ENCODE data around the gene ZNF837. TPM values are rescaled to one million over a fixed set of nuclear protein-coding genes. Genes with fewer than 3 reads are reported as not detected.
A peak's percentile ranks its signal among the peaks of the same experiment; 100 is the strongest.

The ZNF837 gene
- total and polyA plus RNA-seq, 2 of the 13 experiments (the other 11 are each of a cell fraction or from before 2014, with no cell fraction given) = 0.29 to 1.3 TPM

DNA sequence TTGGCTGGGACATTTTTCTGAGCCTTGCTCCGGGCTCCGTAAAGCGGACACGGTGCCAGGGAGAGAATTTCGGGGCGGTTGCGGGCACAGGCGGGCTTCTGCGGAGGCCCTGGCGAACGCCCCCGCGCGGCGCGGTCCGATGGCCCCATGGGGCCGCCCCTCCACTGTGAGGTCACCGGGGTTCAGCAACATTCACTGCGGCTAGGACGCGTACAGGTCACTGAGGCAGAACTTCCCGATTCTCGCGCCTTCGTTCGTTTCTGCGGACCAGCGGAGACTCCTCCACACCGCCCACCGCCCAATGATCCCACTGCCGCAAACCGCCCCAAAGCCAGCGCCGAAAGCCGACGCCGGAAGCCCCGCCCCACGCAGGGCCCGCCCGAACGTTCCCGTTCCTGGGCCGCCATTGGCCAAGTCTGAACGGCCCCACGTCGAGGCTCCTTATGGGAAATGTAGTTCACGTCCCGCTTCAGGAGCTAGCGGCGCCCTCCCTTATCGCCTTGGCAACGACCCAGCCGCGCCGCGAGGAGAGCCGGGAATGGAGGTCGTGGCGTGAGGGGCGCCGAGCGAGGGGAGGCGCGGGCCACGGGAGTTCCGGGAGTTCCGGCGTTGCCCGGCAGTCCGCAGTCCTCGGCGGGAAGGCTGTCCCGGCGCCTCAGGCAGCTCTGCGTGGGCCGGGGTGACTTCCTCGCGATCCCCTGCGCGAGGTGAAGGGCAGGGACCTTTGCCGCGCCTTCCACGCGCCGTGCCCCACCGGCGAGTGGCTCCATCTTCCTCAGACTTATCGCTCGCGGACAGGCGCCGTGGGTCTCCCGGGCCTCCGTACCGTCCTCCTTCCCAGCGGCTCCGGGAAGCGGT, 27.6 kb upstream of the ZNF837 start, which contains the start of gene ZNF584 (continued):
- TF ChIP-seq, protein P1, sequence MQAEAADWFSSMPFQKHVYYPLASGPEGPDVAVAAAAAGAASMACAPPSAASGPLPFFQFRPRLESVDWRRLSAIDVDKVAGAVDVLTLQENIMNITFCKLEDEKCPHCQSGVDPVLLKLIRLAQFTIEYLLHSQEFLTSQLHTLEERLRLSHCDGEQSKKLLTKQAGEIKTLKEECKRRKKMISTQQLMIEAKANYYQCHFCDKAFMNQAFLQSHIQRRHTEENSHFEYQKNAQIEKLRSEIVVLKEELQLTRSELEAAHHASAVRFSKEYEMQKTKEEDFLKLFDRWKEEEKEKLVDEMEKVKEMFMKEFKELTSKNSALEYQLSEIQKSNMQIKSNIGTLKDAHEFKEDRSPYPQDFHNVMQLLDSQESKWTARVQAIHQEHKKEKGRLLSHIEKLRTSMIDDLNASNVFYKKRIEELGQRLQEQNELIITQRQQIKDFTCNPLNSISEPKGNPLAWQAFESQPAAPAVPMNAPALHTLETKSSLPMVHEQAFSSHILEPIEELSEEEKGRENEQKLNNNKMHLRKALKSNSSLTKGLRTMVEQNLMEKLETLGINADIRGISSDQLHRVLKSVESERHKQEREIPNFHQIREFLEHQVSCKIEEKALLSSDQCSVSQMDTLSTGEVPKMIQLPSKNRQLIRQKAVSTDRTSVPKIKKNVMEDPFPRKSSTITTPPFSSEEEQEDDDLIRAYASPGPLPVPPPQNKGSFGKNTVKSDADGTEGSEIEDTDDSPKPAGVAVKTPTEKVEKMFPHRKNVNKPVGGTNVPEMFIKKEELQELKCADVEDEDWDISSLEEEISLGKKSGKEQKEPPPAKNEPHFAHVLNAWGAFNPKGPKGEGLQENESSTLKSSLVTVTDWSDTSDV (CRISPR knock-in tag; IDR thresholded peaks at IDR 0.05) = peak; percentile 96; the same call in 1 of the 2 replicates
- TF ChIP-seq, protein P2, sequence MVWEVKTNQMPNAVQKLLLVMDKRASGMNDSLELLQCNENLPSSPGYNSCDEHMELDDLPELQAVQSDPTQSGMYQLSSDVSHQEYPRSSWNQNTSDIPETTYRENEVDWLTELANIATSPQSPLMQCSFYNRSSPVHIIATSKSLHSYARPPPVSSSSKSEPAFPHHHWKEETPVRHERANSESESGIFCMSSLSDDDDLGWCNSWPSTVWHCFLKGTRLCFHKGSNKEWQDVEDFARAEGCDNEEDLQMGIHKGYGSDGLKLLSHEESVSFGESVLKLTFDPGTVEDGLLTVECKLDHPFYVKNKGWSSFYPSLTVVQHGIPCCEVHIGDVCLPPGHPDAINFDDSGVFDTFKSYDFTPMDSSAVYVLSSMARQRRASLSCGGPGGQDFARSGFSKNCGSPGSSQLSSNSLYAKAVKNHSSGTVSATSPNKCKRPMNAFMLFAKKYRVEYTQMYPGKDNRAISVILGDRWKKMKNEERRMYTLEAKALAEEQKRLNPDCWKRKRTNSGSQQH (CRISPR knock-in tag; IDR thresholded peaks at IDR 0.05; ENCODE audit: low read depth) = no peak
- TF ChIP-seq ELF1 (CRISPR knock-in tag; IDR thresholded peaks at IDR 0.05) (peak; percentile 87), FLYWCH1 (CRISPR knock-in tag; IDR thresholded peaks at IDR 0.05) (0 out of 2 replicates have a peak, but pooled peaks have one; percentile 55), ZFX (CRISPR knock-in tag; IDR thresholded peaks at IDR 0.05; ENCODE audit: low read depth) (peak; percentile 89), ZFY (CRISPR knock-in tag; IDR thresholded peaks at IDR 0.05) (peak; percentile 74; the same call in 1 of the 2 replicates), KMT2A (CRISPR knock-in tag; IDR thresholded peaks at IDR 0.05) (peak; percentile 3; the same call in 1 of the 2 replicates), ZNF354B (CRISPR knock-in tag; IDR thresholded peaks at IDR 0.05) (peak; percentile 85; the same call in 1 of the 2 replicates), ATRX (CRISPR knock-in tag; IDR thresholded peaks at IDR 0.05; ENCODE audit: borderline replicate concordance) (no peak), HES4 (CRISPR knock-in tag; IDR thresholded peaks at IDR 0.05; ENCODE audit: borderline replicate concordance) (peak; percentile 75; the same call in 1 of the 2 replicates), ZSCAN29 (CRISPR knock-in tag; conservative IDR thresholded peaks at IDR 0.05) (0 out of 2 replicates have a peak, but pooled peaks have one; percentile 53), RXRB (CRISPR knock-in tag; IDR thresholded peaks at IDR 0.05; ENCODE audit: borderline replicate concordance) (no peak), CEBPB (IDR thresholded peaks at IDR 0.05; ENCODE audit: borderline replicate concordance, low read depth, low read length) (no peak), ZNF547 (CRISPR knock-in tag; IDR thresholded peaks at IDR 0.05) (peak; percentile 28; the same call in 1 of the 2 replicates), MTA1 (CRISPR knock-in tag; IDR thresholded peaks at IDR 0.05; ENCODE audit: borderline replicate concordance) (peak; percentile 51; the same call in 1 of the 2 replicates), ATF3 (CRISPR knock-in tag; IDR thresholded peaks at IDR 0.05) (peak; percentile 6; the same call in 1 of the 2 replicates), NFYC (CRISPR knock-in tag; IDR thresholded peaks at IDR 0.05) (peak; percentile 95), HNRNPUL1 (IDR thresholded peaks at IDR 0.05; ENCODE audit: low read depth, low read length) (no peak)
- TF ChIP-seq, protein P3, sequence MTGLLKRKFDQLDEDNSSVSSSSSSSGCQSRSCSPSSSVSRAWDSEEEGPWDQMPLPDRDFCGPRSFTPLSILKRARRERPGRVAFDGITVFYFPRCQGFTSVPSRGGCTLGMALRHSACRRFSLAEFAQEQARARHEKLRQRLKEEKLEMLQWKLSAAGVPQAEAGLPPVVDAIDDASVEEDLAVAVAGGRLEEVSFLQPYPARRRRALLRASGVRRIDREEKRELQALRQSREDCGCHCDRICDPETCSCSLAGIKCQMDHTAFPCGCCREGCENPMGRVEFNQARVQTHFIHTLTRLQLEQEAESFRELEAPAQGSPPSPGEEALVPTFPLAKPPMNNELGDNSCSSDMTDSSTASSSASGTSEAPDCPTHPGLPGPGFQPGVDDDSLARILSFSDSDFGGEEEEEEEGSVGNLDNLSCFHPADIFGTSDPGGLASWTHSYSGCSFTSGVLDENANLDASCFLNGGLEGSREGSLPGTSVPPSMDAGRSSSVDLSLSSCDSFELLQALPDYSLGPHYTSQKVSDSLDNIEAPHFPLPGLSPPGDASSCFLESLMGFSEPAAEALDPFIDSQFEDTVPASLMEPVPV (CRISPR knock-in tag; IDR thresholded peaks at IDR 0.05) = peak; percentile 83
- TF ChIP-seq, protein P4, sequence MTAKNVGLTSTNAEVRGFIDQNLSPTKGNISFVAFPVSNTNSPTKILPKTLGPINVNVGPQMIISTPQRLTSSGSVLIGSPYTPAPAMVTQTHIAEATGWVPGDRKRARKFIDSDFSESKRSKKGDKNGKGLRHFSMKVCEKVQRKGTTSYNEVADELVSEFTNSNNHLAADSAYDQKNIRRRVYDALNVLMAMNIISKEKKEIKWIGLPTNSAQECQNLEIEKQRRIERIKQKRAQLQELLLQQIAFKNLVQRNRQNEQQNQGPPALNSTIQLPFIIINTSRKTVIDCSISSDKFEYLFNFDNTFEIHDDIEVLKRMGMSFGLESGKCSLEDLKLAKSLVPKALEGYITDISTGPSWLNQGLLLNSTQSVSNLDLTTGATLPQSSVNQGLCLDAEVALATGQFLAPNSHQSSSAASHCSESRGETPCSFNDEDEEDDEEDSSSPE (CRISPR knock-in tag; IDR thresholded peaks at IDR 0.05) = 0 out of 2 replicates have a peak, but pooled peaks have one; percentile 72
